HEK293 (cell line): ENCODE results near the gene IDH3A.

Source experiments
- BCL11A ChIP-seq: fragments of 450-650 bp; formaldehyde crosslinking; IDR thresholded peaks from 2 replicates; pipeline ENCODE4 v1.5.1; 2016; ENCODE audit warnings: low read depth, missing biosample characterization, missing genetic modification characterization
- CTCF ChIP-seq: fragments of 450-650 bp; formaldehyde crosslinking; IDR thresholded peaks from 2 replicates; pipeline ENCODE4 v1.5.1; 2016; ENCODE audit warnings: missing biosample characterization, missing genetic modification characterization
- ZBTB1 ChIP-seq: fragments of 450-650 bp; formaldehyde crosslinking; IDR thresholded peaks from 2 replicates; pipeline ENCODE4 v1.5.1; 2016; ENCODE audit warnings: missing biosample characterization, missing genetic modification characterization
- ZFP3 ChIP-seq: fragments of 450-650 bp; formaldehyde crosslinking; IDR thresholded peaks from 2 replicates; pipeline ENCODE4 v1.5.1; 2016; ENCODE audit warnings: low read depth, missing biosample characterization, missing genetic modification characterization
- ZNF175 ChIP-seq: fragments of 450-650 bp; formaldehyde crosslinking; IDR thresholded peaks from 2 replicates; pipeline ENCODE4 v1.5.1; 2016; ENCODE audit warnings: missing biosample characterization, missing genetic modification characterization
- ZNF23 ChIP-seq: fragments of 450-650 bp; formaldehyde crosslinking; IDR thresholded peaks from 2 replicates; pipeline ENCODE4 v1.5.1; 2016; ENCODE audit warnings: missing biosample characterization, missing genetic modification characterization, borderline replicate concordance
- ZNF24 ChIP-seq: fragments of 450-650 bp; formaldehyde crosslinking; IDR thresholded peaks from 2 replicates; pipeline ENCODE4 v1.5.1; 2016; ENCODE audit warnings: missing biosample characterization, missing genetic modification characterization
- ZNF473 ChIP-seq: fragments of 450-650 bp; formaldehyde crosslinking; IDR thresholded peaks from 2 replicates; pipeline ENCODE4 v1.5.1; 2017; ENCODE audit warnings: missing biosample characterization, missing genetic modification characterization
- ZNF561 ChIP-seq: fragments of 450-650 bp; IDR thresholded peaks from 2 replicates; pipeline ENCODE4 v1.5.1; 2018; ENCODE audit warnings: missing biosample characterization, missing genetic modification characterization, borderline replicate concordance
- ZNF747 ChIP-seq: fragments of 450-650 bp; formaldehyde crosslinking; IDR thresholded peaks from 2 replicates; pipeline ENCODE4 v1.5.1; 2016; ENCODE audit warnings: missing biosample characterization, missing genetic modification characterization
- TF ChIP-seq, protein P1 (sequence below): fragments of 450-650 bp; formaldehyde crosslinking; IDR thresholded peaks from 2 replicates; pipeline ENCODE4 v1.5.1; 2016; ENCODE audit warnings: missing biosample characterization, missing genetic modification characterization
- TF ChIP-seq, protein P2 (sequence below): fragments of 450-650 bp; formaldehyde crosslinking; IDR thresholded peaks from 2 replicates; pipeline ENCODE4 v1.5.1; 2016; ENCODE audit warnings: missing biosample characterization, missing genetic modification characterization, low read depth
- TF ChIP-seq, protein P3 (sequence below): fragments of 450-650 bp; formaldehyde crosslinking; IDR thresholded peaks from 2 replicates; pipeline ENCODE4 v1.5.1; 2016; ENCODE audit warnings: missing biosample characterization, missing genetic modification characterization

- TF ChIP-seq ZBTB1 (tag by site-specific recombination) = no peak
- TF ChIP-seq CTCF = no peak
- TF ChIP-seq ZNF747 = no peak
- TF ChIP-seq, protein P1, sequence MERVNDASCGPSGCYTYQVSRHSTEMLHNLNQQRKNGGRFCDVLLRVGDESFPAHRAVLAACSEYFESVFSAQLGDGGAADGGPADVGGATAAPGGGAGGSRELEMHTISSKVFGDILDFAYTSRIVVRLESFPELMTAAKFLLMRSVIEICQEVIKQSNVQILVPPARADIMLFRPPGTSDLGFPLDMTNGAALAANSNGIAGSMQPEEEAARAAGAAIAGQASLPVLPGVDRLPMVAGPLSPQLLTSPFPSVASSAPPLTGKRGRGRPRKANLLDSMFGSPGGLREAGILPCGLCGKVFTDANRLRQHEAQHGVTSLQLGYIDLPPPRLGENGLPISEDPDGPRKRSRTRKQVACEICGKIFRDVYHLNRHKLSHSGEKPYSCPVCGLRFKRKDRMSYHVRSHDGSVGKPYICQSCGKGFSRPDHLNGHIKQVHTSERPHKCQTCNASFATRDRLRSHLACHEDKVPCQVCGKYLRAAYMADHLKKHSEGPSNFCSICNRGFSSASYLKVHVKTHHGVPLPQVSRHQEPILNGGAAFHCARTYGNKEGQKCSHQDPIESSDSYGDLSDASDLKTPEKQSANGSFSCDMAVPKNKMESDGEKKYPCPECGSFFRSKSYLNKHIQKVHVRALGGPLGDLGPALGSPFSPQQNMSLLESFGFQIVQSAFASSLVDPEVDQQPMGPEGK (tag by site-specific recombination) = no peak
- TF ChIP-seq ZNF473 = no peak
- TF ChIP-seq ZNF561 (tag by site-specific recombination) = no peak
- no peak for TF ChIP-seq ZNF23 (tag by site-specific recombination)
- no peak for TF ChIP-seq BCL11A (tag by site-specific recombination)
- TF ChIP-seq, protein P2, sequence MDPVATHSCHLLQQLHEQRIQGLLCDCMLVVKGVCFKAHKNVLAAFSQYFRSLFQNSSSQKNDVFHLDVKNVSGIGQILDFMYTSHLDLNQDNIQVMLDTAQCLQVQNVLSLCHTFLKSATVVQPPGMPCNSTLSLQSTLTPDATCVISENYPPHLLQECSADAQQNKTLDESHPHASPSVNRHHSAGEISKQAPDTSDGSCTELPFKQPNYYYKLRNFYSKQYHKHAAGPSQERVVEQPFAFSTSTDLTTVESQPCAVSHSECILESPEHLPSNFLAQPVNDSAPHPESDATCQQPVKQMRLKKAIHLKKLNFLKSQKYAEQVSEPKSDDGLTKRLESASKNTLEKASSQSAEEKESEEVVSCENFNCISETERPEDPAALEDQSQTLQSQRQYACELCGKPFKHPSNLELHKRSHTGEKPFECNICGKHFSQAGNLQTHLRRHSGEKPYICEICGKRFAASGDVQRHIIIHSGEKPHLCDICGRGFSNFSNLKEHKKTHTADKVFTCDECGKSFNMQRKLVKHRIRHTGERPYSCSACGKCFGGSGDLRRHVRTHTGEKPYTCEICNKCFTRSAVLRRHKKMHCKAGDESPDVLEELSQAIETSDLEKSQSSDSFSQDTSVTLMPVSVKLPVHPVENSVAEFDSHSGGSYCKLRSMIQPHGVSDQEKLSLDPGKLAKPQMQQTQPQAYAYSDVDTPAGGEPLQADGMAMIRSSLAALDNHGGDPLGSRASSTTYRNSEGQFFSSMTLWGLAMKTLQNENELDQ (tag by site-specific recombination) = no peak
- no peak for TF ChIP-seq ZNF24 (tag by site-specific recombination)
- TF ChIP-seq, protein P3, sequence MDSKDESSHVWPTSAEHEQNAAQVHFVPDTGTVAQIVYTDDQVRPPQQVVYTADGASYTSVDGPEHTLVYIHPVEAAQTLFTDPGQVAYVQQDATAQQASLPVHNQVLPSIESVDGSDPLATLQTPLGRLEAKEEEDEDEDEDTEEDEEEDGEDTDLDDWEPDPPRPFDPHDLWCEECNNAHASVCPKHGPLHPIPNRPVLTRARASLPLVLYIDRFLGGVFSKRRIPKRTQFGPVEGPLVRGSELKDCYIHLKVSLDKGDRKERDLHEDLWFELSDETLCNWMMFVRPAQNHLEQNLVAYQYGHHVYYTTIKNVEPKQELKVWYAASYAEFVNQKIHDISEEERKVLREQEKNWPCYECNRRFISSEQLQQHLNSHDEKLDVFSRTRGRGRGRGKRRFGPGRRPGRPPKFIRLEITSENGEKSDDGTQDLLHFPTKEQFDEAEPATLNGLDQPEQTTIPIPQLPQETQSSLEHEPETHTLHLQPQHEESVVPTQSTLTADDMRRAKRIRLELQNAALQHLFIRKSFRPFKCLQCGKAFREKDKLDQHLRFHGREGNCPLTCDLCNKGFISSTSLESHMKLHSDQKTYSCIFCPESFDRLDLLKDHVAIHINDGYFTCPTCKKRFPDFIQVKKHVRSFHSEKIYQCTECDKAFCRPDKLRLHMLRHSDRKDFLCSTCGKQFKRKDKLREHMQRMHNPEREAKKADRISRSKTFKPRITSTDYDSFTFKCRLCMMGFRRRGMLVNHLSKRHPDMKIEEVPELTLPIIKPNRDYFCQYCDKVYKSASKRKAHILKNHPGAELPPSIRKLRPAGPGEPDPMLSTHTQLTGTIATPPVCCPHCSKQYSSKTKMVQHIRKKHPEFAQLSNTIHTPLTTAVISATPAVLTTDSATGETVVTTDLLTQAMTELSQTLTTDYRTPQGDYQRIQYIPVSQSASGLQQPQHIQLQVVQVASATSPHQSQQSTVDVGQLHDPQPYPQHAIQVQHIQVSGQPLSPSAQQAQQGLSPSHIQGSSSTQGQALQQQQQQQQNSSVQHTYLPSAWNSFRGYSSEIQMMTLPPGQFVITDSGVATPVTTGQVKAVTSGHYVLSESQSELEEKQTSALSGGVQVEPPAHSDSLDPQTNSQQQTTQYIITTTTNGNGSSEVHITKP = no peak
- no peak for TF ChIP-seq ZFP3 (tag by site-specific recombination)
- TF ChIP-seq ZNF175 (tag by site-specific recombination) = no peak
Observed at GRCh38 chr15:78104119-78104479, 45.1 kb upstream of the IDH3A start.
